Activated CD8-positive, alpha-beta T cell treated with anti-CD3 and anti-CD28 coated beads, Interleukin-2, amount 10 ng/mL, durations not matched to agents 7 days and 5 days (primary cell): ENCODE measurements around the gene TMEM72. TPM values are rescaled to one million over a fixed set of nuclear protein-coding genes. Genes with fewer than 3 reads are reported as not detected.

Experiments used
- ATAC-seq: fragments of 150-1000 bp; cut with Tn5 transposase; one replicate; pipeline ENCODE4 v1.10.0; 2021; ENCODE audit warnings: moderate library complexity
- CTCF ChIA-PET: fragments of 350-600 bp; sonication (Branson Sonifier 250); formaldehyde crosslinking; loops from one replicate; lab custom pipeline; 2021; ENCODE audit warnings: antibody characterized with exemption; lab: Charles Lee
- POLR2A ChIA-PET: fragments of 350-600 bp; sonication (Branson Sonifier 250); formaldehyde crosslinking; loops from one replicate; lab custom pipeline; 2021; ENCODE audit warnings: antibody characterized with exemption; lab: Charles Lee
- DNase-seq: peaks from one replicate; pipeline ENCODE4 v3.0.0-alpha.2; 2020
- H3K27ac Mint-ChIP-seq: one replicate; pipeline ENCODE4 v1.8.0; 2021; ENCODE audit warnings: mild to moderate bottlenecking, mixed read lengths
- H3K27me3 Mint-ChIP-seq: one replicate; pipeline ENCODE4 v1.8.0; 2021; ENCODE audit warnings: low read depth, mixed read lengths
- H3K36me3 Mint-ChIP-seq: one replicate; pipeline ENCODE4 v1.8.0; 2021; ENCODE audit warnings: low read depth, mixed read lengths
- H3K4me1 Mint-ChIP-seq: one replicate; pipeline ENCODE4 v1.8.0; 2021; ENCODE audit warnings: low read depth, mixed read lengths
- H3K4me3 Mint-ChIP-seq: one replicate; pipeline ENCODE4 v1.8.0; 2021; ENCODE audit warnings: mild to moderate bottlenecking, mixed read lengths
- H3K9me3 Mint-ChIP-seq: one replicate; pipeline ENCODE4 v1.8.0; 2022; ENCODE audit warnings: mixed read lengths; ENCODE audit not compliant: insufficient read depth
- total RNA-seq, 2 experiments: library from RNA; stranded (reverse); gene quantifications; one replicate each; pipeline ENCODE4 v1.2.3, GENCODE V29; 2021

The TMEM72 gene
- total RNA-seq, 2 experiments from 2014 or later, result not detected

- CTCF ChIA-PET, result interaction anchor here (1.0 to 2.7 kb wide), 3 partner anchors 10 to 40 kb away, joined by 3 to 35 read pairs (median 7); no protein-coding TSS in a partner anchor
- DNase-seq (no peak), ATAC-seq (no peak)
- no peaks in the 10 kb centered on the region for H3K36me3 Mint-ChIP-seq
- no peaks in the 10 kb centered on the region for H3K9me3 Mint-ChIP-seq
- H3K4me1 Mint-ChIP-seq, result peaks cover 37% of the 10 kb centered on the region
- no peak overlapping the region for H3K4me3 Mint-ChIP-seq
- POLR2A ChIA-PET, result interaction anchor here (0.9 to 1.9 kb wide), 4 partner anchors 11 to 38 kb away, joined by 3 to 4 read pairs (median 3); partner anchors contain the start of gene RASSF4
- H3K27ac Mint-ChIP-seq, result no peak overlapping the region
- H3K27me3 Mint-ChIP-seq, result no peaks in the 10 kb centered on the region
Measured at GRCh38 chr10:44973323-44974081, 62.4 kb downstream of the TMEM72 start.

GRCh38 chr10:44974082-44974627, 63.0 kb downstream of the TMEM72 start:
- Mint-ChIP-seq H3K27ac (peak overlapping the region; percentile 87), H3K9me3 (no peaks in the 10 kb centered on the region), H3K4me3 (peak overlapping the region; percentile 71), H3K4me1 (peaks cover 32% of the 10 kb centered on the region), H3K36me3 (no peaks in the 10 kb centered on the region), H3K27me3 (no peaks in the 10 kb centered on the region)
- ATAC-seq (peak; percentile 3), DNase-seq (no peak)
- CTCF ChIA-PET, result interaction anchor here (0.7 to 2.7 kb wide), 4 partner anchors 8 to 41 kb away, joined by 3 to 35 read pairs (median 5); no protein-coding TSS in a partner anchor
- POLR2A ChIA-PET, result interaction anchor here (1.3 to 1.9 kb wide), 2 partner anchors 11 to 39 kb away, joined by 3 to 4 read pairs; no protein-coding TSS in a partner anchor

GRCh38 chr10:44974628-44975430, 63.7 kb downstream of the TMEM72 start:
- H3K27ac Mint-ChIP-seq, result peak overlapping the region; percentile 87
- peak overlapping the region; percentile 71 for H3K4me3 Mint-ChIP-seq
- H3K36me3 Mint-ChIP-seq, result no peaks in the 10 kb centered on the region
- ATAC-seq (peak; percentile 97), DNase-seq (peak; percentile 71)
- H3K4me1 Mint-ChIP-seq, result peaks cover 28% of the 10 kb centered on the region
- no peaks in the 10 kb centered on the region for H3K27me3 Mint-ChIP-seq
- CTCF ChIA-PET, result interaction anchor here (0.7 to 2.7 kb wide), 6 partner anchors 9 to 42 kb away, joined by 3 to 35 read pairs (median 6); partner anchors contain the start of gene ZNF22
- POLR2A ChIA-PET, result no interaction called here
- H3K9me3 Mint-ChIP-seq, result no peaks in the 10 kb centered on the region

GRCh38 chr10:44975431-44976331, 64.5 kb downstream of the TMEM72 start:
- ATAC-seq, result no peak
- Mint-ChIP-seq H3K27ac (no peak overlapping the region), H3K4me3 (no peak overlapping the region), H3K27me3 (no peaks in the 10 kb centered on the region), H3K36me3 (no peaks in the 10 kb centered on the region), H3K9me3 (no peaks in the 10 kb centered on the region), H3K4me1 (peaks cover 28% of the 10 kb centered on the region)
- DNase-seq, result no peak
- CTCF ChIA-PET, result interaction anchor here (0.6 to 2.0 kb wide), 12 partner anchors 9 to 54 kb away, joined by 3 to 23 read pairs (median 4); partner anchors contain the start of gene ZNF22
- POLR2A ChIA-PET, result interaction anchor here (0.6 to 1.5 kb wide), 3 partner anchors 16 to 43 kb away, joined by 3 to 6 read pairs (median 5); partner anchors contain the start of genes RASSF4 and ZNF22

GRCh38 chr10:44976352-44977198, 65.4 kb downstream of the TMEM72 start:
- no peak for ATAC-seq
- POLR2A ChIA-PET, result interaction anchor here (1.5 kb wide), 2 partner anchors 24 to 44 kb away, joined by 5 to 6 read pairs; partner anchors contain the start of gene ZNF22

GRCh38 chr10:44977287-44978212, 66.4 kb downstream of the TMEM72 start:
- Mint-ChIP-seq H3K36me3 (no peaks in the 10 kb centered on the region), H3K4me1 (peaks cover 31% of the 10 kb centered on the region), H3K9me3 (no peaks in the 10 kb centered on the region), H3K27ac (no peak overlapping the region), H3K4me3 (no peak overlapping the region), H3K27me3 (no peaks in the 10 kb centered on the region)
- no peak for DNase-seq
- ChIA-PET POLR2A (interaction anchor here (1.8 kb wide), 1 partner anchor 23 kb away, joined by 6 read pairs; the partner anchor contains the start of gene ZNF22), CTCF (interaction anchor here (4.2 kb wide), 1 partner anchor 45 kb away, joined by 25 read pairs; no protein-coding TSS in a partner anchor)
- no peak for ATAC-seq

More at GRCh38 chr10:44976352-44977198, 65.4 kb downstream of the TMEM72 start:
- H3K4me3 Mint-ChIP-seq, result no peak overlapping the region
- no peaks in the 10 kb centered on the region for H3K36me3 Mint-ChIP-seq
- CTCF ChIA-PET, result interaction anchor here (0.9 to 2.0 kb wide), 9 partner anchors 9 to 44 kb away, joined by 3 to 23 read pairs (median 5); no protein-coding TSS in a partner anchor
- H3K4me1 Mint-ChIP-seq, result peaks cover 31% of the 10 kb centered on the region
- no peak overlapping the region for H3K27ac Mint-ChIP-seq
- no peak for DNase-seq
- no peaks in the 10 kb centered on the region for H3K27me3 Mint-ChIP-seq
- H3K9me3 Mint-ChIP-seq, result no peaks in the 10 kb centered on the region

GRCh38 chr10:44978213-44978569, 67.1 kb downstream of the TMEM72 start:
- H3K27me3 Mint-ChIP-seq, result no peaks in the 10 kb centered on the region
- no peak for ATAC-seq
- POLR2A ChIA-PET, result interaction anchor here (1.8 kb wide), 1 partner anchor 22 kb away, joined by 6 read pairs; the partner anchor contains the start of gene ZNF22
- peaks cover 30% of the 10 kb centered on the region for H3K4me1 Mint-ChIP-seq
- no peak for DNase-seq
- CTCF ChIA-PET, result interaction anchor here (1.6 to 4.2 kb wide), 2 partner anchors 10 to 46 kb away, joined by 7 to 25 read pairs; no protein-coding TSS in a partner anchor
- H3K9me3 Mint-ChIP-seq, result no peaks in the 10 kb centered on the region
- no peaks in the 10 kb centered on the region for H3K36me3 Mint-ChIP-seq
- no peak overlapping the region for H3K27ac Mint-ChIP-seq
- H3K4me3 Mint-ChIP-seq, result no peak overlapping the region

GRCh38 chr10:44978570-44979280, 67.6 kb downstream of the TMEM72 start, which contains the start of gene DEPP1:
Gene DEPP1, minus strand, starts transcription at chr10:44978809. Its CDS starts 779 bp downstream, at chr10:44978030.
- H3K9me3 Mint-ChIP-seq, result no peaks in the 10 kb centered on the region
- DNase-seq (no peak), ATAC-seq (no peak)
- H3K27me3 Mint-ChIP-seq, result no peaks in the 10 kb centered on the region
- POLR2A ChIA-PET, result interaction anchor here (0.6 to 1.8 kb wide), 2 partner anchors 22 to 249 kb away, joined by 3 to 6 read pairs; partner anchors contain the start of gene ZNF22
- CTCF ChIA-PET, result interaction anchor here (1.6 to 4.2 kb wide), 2 partner anchors 10 to 46 kb away, joined by 7 to 25 read pairs; no protein-coding TSS in a partner anchor
- H3K36me3 Mint-ChIP-seq, result no peaks in the 10 kb centered on the region
- H3K4me1 Mint-ChIP-seq, result peaks cover 25% of the 10 kb centered on the region
- H3K27ac Mint-ChIP-seq, result no peak within 1 kb of the TSS
- no peak within 1 kb of the TSS for H3K4me3 Mint-ChIP-seq
